Lower leg skin (tissue), 4 donors: ENCODE data around the gene BEST3. TPM values are rescaled to one million over a fixed set of nuclear protein-coding genes. Genes with fewer than 3 reads are reported as not detected.

Experiments
- DNase-seq, 2 donors: peaks; one replicate each; pipeline ENCODE4 v3.0.0-alpha.2; 2019; ENCODE audit warnings: low spot score in 2 of 2
- H3K4me3 ChIP-seq: fragments of 200-600 bp; sonication (generic); 2 replicates; pipeline ENCODE4 v1.5.1; 2017; ENCODE audit warnings: mild to moderate bottlenecking, low read depth; ENCODE audit not compliant: poor library complexity, severe bottlenecking
- CTCF ChIP-seq, 3 donors: fragments of 450-650 bp; IDR thresholded peaks; one replicate each; pipeline ENCODE4 v1.5.1; 2016; ENCODE audit warnings: antibody characterized with exemption in 3 of 3, mild to moderate bottlenecking in 3 of 3, moderate library complexity in 2 of 3
- POLR2A ChIP-seq, 2 donors: fragments of 450-650 bp; IDR thresholded peaks; one replicate each; pipeline ENCODE4 v1.6.1; 2016 to 2017; ENCODE audit warnings: antibody characterized with exemption in 2 of 2, mild to moderate bottlenecking in 1 of 2, moderate library complexity in 1 of 2
- WGBS, 2 donors: methylation state at CpG; one replicate each; pipeline ENCODE4 v1.1.5; 2018; 5-methylcytosine and 5-hydroxymethylcytosine counted together
- intact Hi-C: fragments of 100-400 bp; cut with DNase I; formaldehyde crosslinking; loops from one replicate; pipeline ENCODE4 v1.15.0; 2023; ENCODE audit warnings: low total_unique reads
- total RNA-seq, 4 donors: library from RNA; depleted of rRNA; stranded (reverse); fragments of >200 nt; gene quantifications; one replicate each; pipeline ENCODE4 v1.1.0, GENCODE V29; 2016

The BEST3 gene
- total RNA-seq, 4 donors from 2014 or later: 0.13 to 0.49 TPM; not detected in 2

- intact Hi-C loops: no loop called here
- no peak for TF ChIP-seq CTCF (IDR thresholded peaks at IDR 0.05)
- TF ChIP-seq POLR2A (IDR thresholded peaks at IDR 0.05): no peak
- no peak for DNase-seq
- WGBS, 2 donors: 84 to 88% methylated on average over 7 of the region's 7 CpGs
- no peak overlapping the region for H3K4me3 ChIP-seq
Measured at GRCh38 chr12:69694123-69694522, 5.0 kb downstream of the BEST3 start.

- intact Hi-C loops: no loop called here
- 77% methylated on average over 2 of the region's 2 CpGs for WGBS, 2 donors
Measured at GRCh38 chr12:69689638-69690037, 9.5 kb downstream of the BEST3 start.

GRCh38 chr12:69688471-69689427 is 10.4 kb downstream of the BEST3 start:
- 24 to 28% methylated on average over 13 to 14 of the region's 14 CpGs for WGBS, 2 donors
- peak; percentile 31 to 88 for DNase-seq
- intact Hi-C loops: no loop called here
- no peak overlapping the region for H3K4me3 ChIP-seq
- TF ChIP-seq CTCF (IDR thresholded peaks at IDR 0.05): no peak

More at GRCh38 chr12:69689638-69690037, 9.5 kb downstream of the BEST3 start:
- no peak for TF ChIP-seq CTCF (IDR thresholded peaks at IDR 0.05)
- no peak for TF ChIP-seq POLR2A (IDR thresholded peaks at IDR 0.05)
- no peak for DNase-seq
- H3K4me3 ChIP-seq: no peak overlapping the region

- DNase-seq: no peak
- intact Hi-C loops: no loop called here
- TF ChIP-seq CTCF (IDR thresholded peaks at IDR 0.05) (no peak), POLR2A (IDR thresholded peaks at IDR 0.05) (no peak)
- 61 to 66% methylated on average over 1 of the region's 1 CpG for WGBS, 2 donors
- H3K4me3 ChIP-seq: no peak overlapping the region
Measured at GRCh38 chr12:69688021-69688420, 11.1 kb downstream of the BEST3 start.

GRCh38 chr12:69687390-69687789 is 11.7 kb downstream of the BEST3 start:
- H3K4me3 ChIP-seq: no peak overlapping the region
- intact Hi-C loops: no loop called here
- WGBS, 2 donors: 67 to 86% methylated on average over 4 of the region's 4 CpGs
- TF ChIP-seq POLR2A (IDR thresholded peaks at IDR 0.05) (no peak), CTCF (IDR thresholded peaks at IDR 0.05) (no peak)
- no peak for DNase-seq
